Measurements from ENCODE around the gene CIART.

GRCh38 chr1:150256198-150256553 is 26.2 kb upstream of the CIART start:
- no peak for TF ChIP-seq POLR2AphosphoS5 (IDR thresholded peaks at IDR 0.05; ENCODE audit: low read depth, low read length)
- TF ChIP-seq POLR2A (IDR thresholded peaks at IDR 0.05; ENCODE audit: low read depth, low read length): no peak
